Lower leg skin (tissue), 3 donors: ENCODE results near the gene MUL1.

Experiments used
- POLR2A ChIP-seq, 2 donors: fragments of 450-650 bp; IDR thresholded peaks; one replicate each; pipeline ENCODE4 v1.6.1; 2016 to 2017; ENCODE audit warnings: antibody characterized with exemption in 2 of 2, mild to moderate bottlenecking in 1 of 2, moderate library complexity in 1 of 2
- TF ChIP-seq, protein P1 (sequence below), 3 donors: fragments of 450-650 bp; IDR thresholded peaks; one replicate each; pipeline ENCODE4 v1.5.1; 2016; ENCODE audit warnings: antibody characterized with exemption in 3 of 3, mild to moderate bottlenecking in 3 of 3, moderate library complexity in 2 of 3

DNA sequence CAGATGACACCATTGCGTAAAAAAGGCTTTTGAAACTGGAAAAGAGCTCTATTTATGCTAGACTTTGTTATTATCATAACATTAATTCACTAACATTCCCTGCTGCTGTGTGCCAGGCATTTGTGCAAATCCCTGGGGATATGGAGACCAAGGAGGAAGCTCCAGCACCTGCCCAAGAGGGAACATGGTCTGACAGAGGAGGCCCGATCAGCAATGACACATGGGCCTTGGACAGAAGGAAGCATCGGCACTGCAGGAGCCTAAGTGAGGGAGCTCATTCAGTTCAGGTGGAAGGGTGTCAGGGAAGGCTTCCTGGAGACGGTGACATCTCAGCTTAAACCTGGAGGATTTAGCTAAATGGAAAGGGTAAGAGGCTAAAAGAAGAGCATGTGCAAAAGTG lies 35.8 kb downstream of the MUL1 start:
- no peak for TF ChIP-seq POLR2A (IDR thresholded peaks at IDR 0.05)
- TF ChIP-seq, protein P1, sequence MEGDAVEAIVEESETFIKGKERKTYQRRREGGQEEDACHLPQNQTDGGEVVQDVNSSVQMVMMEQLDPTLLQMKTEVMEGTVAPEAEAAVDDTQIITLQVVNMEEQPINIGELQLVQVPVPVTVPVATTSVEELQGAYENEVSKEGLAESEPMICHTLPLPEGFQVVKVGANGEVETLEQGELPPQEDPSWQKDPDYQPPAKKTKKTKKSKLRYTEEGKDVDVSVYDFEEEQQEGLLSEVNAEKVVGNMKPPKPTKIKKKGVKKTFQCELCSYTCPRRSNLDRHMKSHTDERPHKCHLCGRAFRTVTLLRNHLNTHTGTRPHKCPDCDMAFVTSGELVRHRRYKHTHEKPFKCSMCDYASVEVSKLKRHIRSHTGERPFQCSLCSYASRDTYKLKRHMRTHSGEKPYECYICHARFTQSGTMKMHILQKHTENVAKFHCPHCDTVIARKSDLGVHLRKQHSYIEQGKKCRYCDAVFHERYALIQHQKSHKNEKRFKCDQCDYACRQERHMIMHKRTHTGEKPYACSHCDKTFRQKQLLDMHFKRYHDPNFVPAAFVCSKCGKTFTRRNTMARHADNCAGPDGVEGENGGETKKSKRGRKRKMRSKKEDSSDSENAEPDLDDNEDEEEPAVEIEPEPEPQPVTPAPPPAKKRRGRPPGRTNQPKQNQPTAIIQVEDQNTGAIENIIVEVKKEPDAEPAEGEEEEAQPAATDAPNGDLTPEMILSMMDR (IDR thresholded peaks at IDR 0.05) = no peak
